Spleen (tissue), 7 donors: Measurements from ENCODE around the gene SENP7.
A peak's percentile ranks its signal among the peaks of the same experiment; 100 is the strongest.

Source experiments
- CTCF ChIP-seq, 11 experiments: fragments of 200-600 bp in 7 of 11; fragments of 450-650 bp in 4 of 11; sonication (generic) in 4 of 11; IDR thresholded peaks in 8 of 11; conservative IDR thresholded peaks in 3 of 11; 1 replicate in 7 of 11; 2 replicates in 4 of 11; pipeline versions ENCODE4 v1.4.0 to v1.8.0; 2016 to 2021; ENCODE audit warnings: antibody characterized with exemption in 11 of 11, inconsistent platforms in 4 of 11, mild to moderate bottlenecking in 1 of 11
- POLR2A ChIP-seq, 3 donors: fragments of 450-650 bp; IDR thresholded peaks; one replicate each; pipeline ENCODE4 v1.5.1; 2017; ENCODE audit warnings: antibody characterized with exemption in 3 of 3, mild to moderate bottlenecking in 1 of 3
- POLR2AphosphoS5 ChIP-seq, 3 donors: sonication (generic); formaldehyde crosslinking; IDR thresholded peaks; one replicate each; pipeline ENCODE4 v1.5.1; 2017; ENCODE audit warnings: antibody characterized with exemption in 3 of 3
- donor health status: DM: no; HTN: no; CAD: no; lungs with moderate emphysema.
- donor health status: DM: no; HTN: no; CAD: no.
- donor health status: DM: no; HTN: no; CAD: no.

- TF ChIP-seq CTCF (IDR thresholded peaks at IDR 0.05 in 8 of 11, conservative IDR thresholded peaks at IDR 0.05 in 3 of 11) (peak in 1 of 11 experiments; percentile 20), POLR2A (IDR thresholded peaks at IDR 0.05) (no peak), POLR2AphosphoS5 (IDR thresholded peaks at IDR 0.05) (no peak)
These were observed 31.3 kb upstream of the SENP7 start for GRCh38 chr3:101544161-101544850.
